Mesenchymal stem cell (in vitro differentiated cells and primary cell): ENCODE data around the gene CAND2.

ENCODE experiments used
- DNase-seq: peaks from one replicate; pipeline ENCODE4 v3.0.0-alpha.2; 2013
- H2AFZ ChIP-seq: one replicate; pipeline ENCODE4 v1.6.1; 2013; ENCODE audit warnings: low read depth, mild to moderate bottlenecking, control low read depth, inconsistent platforms, low read length, moderate library complexity
- H2AK5ac ChIP-seq: 2 replicates; pipeline ENCODE4 v1.6.1; 2013; ENCODE audit warnings: low read length, moderate library complexity, mild to moderate bottlenecking, inconsistent platforms; ENCODE audit not compliant: severe bottlenecking
- H2BK120ac ChIP-seq: one replicate; pipeline ENCODE4 v1.6.1; 2013; ENCODE audit warnings: low read depth, mild to moderate bottlenecking, inconsistent platforms, low read length, moderate library complexity
- H2BK12ac ChIP-seq, 2 experiments: one replicate each; pipeline ENCODE4 v1.6.1; 2013; ENCODE audit warnings: inconsistent platforms in 2 of 2, low read length in 2 of 2, mild to moderate bottlenecking in 2 of 2, moderate library complexity in 2 of 2, control low read depth in 1 of 2
- H2BK15ac ChIP-seq: one replicate; pipeline ENCODE4 v1.6.1; 2013; ENCODE audit warnings: mild to moderate bottlenecking, low read depth, inconsistent platforms; ENCODE audit not compliant: poor library complexity, severe bottlenecking
- H2BK5ac ChIP-seq: 2 replicates; pipeline ENCODE4 v1.6.1; 2013; ENCODE audit warnings: low read depth, mild to moderate bottlenecking, low read length, control low read depth, inconsistent platforms; ENCODE audit not compliant: poor library complexity, severe bottlenecking
- H3K14ac ChIP-seq, 2 experiments: one replicate each; pipeline ENCODE4 v1.6.1; 2013; ENCODE audit warnings: inconsistent platforms in 2 of 2, low read length in 2 of 2, control low read depth in 1 of 2, mild to moderate bottlenecking in 1 of 2, moderate library complexity in 1 of 2
- H3K18ac ChIP-seq, 2 experiments: one replicate each; pipeline ENCODE4 v1.6.1; 2013; ENCODE audit warnings: inconsistent platforms in 2 of 2, low read length in 2 of 2, control low read depth in 1 of 2, low read depth in 1 of 2, mild to moderate bottlenecking in 1 of 2
- H3K23ac ChIP-seq, 2 experiments: one replicate each; pipeline ENCODE4 v1.6.1; 2013; ENCODE audit warnings: inconsistent platforms in 2 of 2, low read length in 2 of 2, mild to moderate bottlenecking in 2 of 2, moderate library complexity in 2 of 2, control low read depth in 1 of 2
- H3K27ac ChIP-seq: 2 replicates; pipeline ENCODE4 v1.5.1; 2013; ENCODE audit warnings: mild to moderate bottlenecking, moderate library complexity, low read length, control low read depth, inconsistent platforms; ENCODE audit not compliant: poor library complexity, severe bottlenecking
- H3K27me3 ChIP-seq, 2 experiments: 2 replicates each; pipeline versions ENCODE4 v1.6.1 to v1.7.0; 2013; ENCODE audit warnings: low read length in 2 of 2, mild to moderate bottlenecking in 2 of 2, moderate library complexity in 2 of 2, control low read depth in 1 of 2, inconsistent platforms in 1 of 2; ENCODE audit not compliant: control insufficient read depth in 1 of 2, insufficient read depth in 1 of 2
- H3K36me3 ChIP-seq, 2 experiments: 2 replicates each; pipeline versions ENCODE4 v1.6.1 to v1.7.0; 2013; ENCODE audit warnings: low read length in 2 of 2, control low read depth in 1 of 2, inconsistent platforms in 1 of 2, low read depth in 1 of 2, mild to moderate bottlenecking in 1 of 2; ENCODE audit not compliant: insufficient read depth in 2 of 2, control insufficient read depth in 1 of 2
- H3K4ac ChIP-seq, 2 experiments: one replicate each; pipeline ENCODE4 v1.6.1; 2013; ENCODE audit warnings: inconsistent platforms in 2 of 2, low read length in 2 of 2, mild to moderate bottlenecking in 2 of 2, moderate library complexity in 2 of 2, control low read depth in 1 of 2, low read depth in 1 of 2
- H3K4me1 ChIP-seq: 2 replicates; pipeline ENCODE4 v1.6.1; 2013; ENCODE audit warnings: low read depth, low read length, control low read depth; ENCODE audit not compliant: control insufficient read depth, insufficient read depth
- H3K4me2 ChIP-seq: 2 replicates; pipeline ENCODE4 v1.6.1; 2013; ENCODE audit warnings: low read length, mild to moderate bottlenecking, inconsistent platforms; ENCODE audit not compliant: poor library complexity, severe bottlenecking
- H3K4me3 ChIP-seq, 2 experiments: 2 replicates each; pipeline versions ENCODE4 v1.5.1 to v1.7.0; 2013; ENCODE audit warnings: low read length in 2 of 2, mild to moderate bottlenecking in 2 of 2, control low read depth in 1 of 2, low read depth in 1 of 2; ENCODE audit not compliant: insufficient read depth in 1 of 2
- H3K79me1 ChIP-seq: replicated peaks from 2 replicates; pipeline ENCODE4 v1.6.1; 2013; ENCODE audit warnings: mild to moderate bottlenecking, control low read depth, low read length, inconsistent platforms; ENCODE audit not compliant: poor library complexity, severe bottlenecking
- H3K9ac ChIP-seq: 2 replicates; pipeline ENCODE4 v1.7.0; 2013; ENCODE audit warnings: mild to moderate bottlenecking, low read length, moderate library complexity
- H3K9me3 ChIP-seq: 2 replicates; pipeline ENCODE4 v1.7.0; 2013; ENCODE audit warnings: mild to moderate bottlenecking, low read length; ENCODE audit not compliant: control insufficient read depth
- H4K8ac ChIP-seq: one replicate; pipeline ENCODE4 v1.6.1; 2013; ENCODE audit warnings: inconsistent platforms, mild to moderate bottlenecking, low read length, moderate library complexity
- H4K91ac ChIP-seq: one replicate; pipeline ENCODE4 v1.6.1; 2013; ENCODE audit warnings: mild to moderate bottlenecking, low read length, inconsistent platforms
- WGBS: methylation state at CpG from one replicate; pipeline ENCODE4 v1.1.7; 2013; ENCODE audit warnings: mixed read lengths; 5-methylcytosine and 5-hydroxymethylcytosine counted together

CAND2 gene

DNA sequence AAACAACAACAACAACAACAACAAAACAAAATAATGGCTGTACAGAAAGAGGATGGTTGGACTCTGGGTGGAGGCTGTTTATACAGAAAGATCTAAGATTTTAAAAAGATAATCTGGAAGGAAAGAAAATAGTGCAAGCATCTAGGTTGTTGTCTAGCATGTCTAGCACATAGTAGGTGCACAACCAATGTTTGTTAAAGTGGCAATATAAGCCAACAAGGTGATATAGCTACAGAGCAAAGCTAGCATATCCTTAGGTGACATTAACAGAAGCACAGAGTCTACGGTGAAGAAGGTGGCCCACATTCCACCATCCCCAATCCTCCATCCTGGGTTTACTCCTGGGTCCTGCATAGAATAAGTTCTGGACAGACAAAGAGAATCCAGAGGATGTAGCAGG is 42.2 kb upstream of the CAND2 start:
- no peaks in the 10 kb centered on the region for H3K9me3 ChIP-seq
- no peak overlapping the region for H4K8ac ChIP-seq
- H2BK15ac ChIP-seq, result no peak overlapping the region
- H3K27ac ChIP-seq, result no peak overlapping the region
- no peak overlapping the region for H3K14ac ChIP-seq
- no peaks in the 10 kb centered on the region for H3K36me3 ChIP-seq
- H2BK5ac ChIP-seq, result no peak overlapping the region
- no peak overlapping the region for H2BK120ac ChIP-seq
- H3K4me2 ChIP-seq, result no peak overlapping the region
- H3K4me3 ChIP-seq, result no peak overlapping the region
- no peak overlapping the region for H2AFZ ChIP-seq
- WGBS, result 100% methylated on average over 1 of the region's 1 CpG
- no peak overlapping the region for H2BK12ac ChIP-seq
- DNase-seq, result no peak
- no peak overlapping the region for H3K9ac ChIP-seq
- H3K4me1 ChIP-seq, result peaks cover 14% of the 10 kb centered on the region
- H2AK5ac ChIP-seq, result peak overlapping the region; percentile 49
- H3K4ac ChIP-seq, result no peak overlapping the region
- no peak overlapping the region for H3K23ac ChIP-seq
- H3K27me3 ChIP-seq, result peaks cover 0 to 18% of the 10 kb centered on the region in 2 experiments
- no peak overlapping the region for H3K18ac ChIP-seq
- H4K91ac ChIP-seq, result no peak overlapping the region
- no peaks in the 10 kb centered on the region for H3K79me1 ChIP-seq

DNA sequence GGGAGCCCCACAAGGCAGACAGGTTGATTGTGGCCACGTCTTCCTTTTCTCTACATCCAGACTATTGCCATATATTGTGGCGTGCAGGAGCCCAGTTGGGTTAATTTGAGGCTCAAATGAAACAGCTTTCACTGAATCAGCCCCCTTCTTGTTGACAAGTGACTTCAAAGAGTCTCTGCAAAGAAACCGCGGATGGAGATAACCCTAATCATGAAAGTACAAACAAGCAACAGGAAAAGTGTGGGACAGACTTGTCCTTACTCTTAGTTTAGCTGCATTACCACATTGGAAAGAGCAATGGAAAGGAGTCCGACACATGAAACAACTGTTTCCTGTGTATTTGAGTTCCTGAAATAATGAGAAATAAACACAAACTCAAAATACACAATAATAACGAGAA is 40.7 kb upstream of the CAND2 start:
- no peak overlapping the region for H4K8ac ChIP-seq
- no peak overlapping the region for H2BK12ac ChIP-seq
- H3K23ac ChIP-seq, result no peak overlapping the region
- H2BK5ac ChIP-seq, result no peak overlapping the region
- no peak for DNase-seq
- H3K4me2 ChIP-seq, result no peak overlapping the region
- no peaks in the 10 kb centered on the region for H3K9me3 ChIP-seq
- no peak overlapping the region for H3K4ac ChIP-seq
- no peaks in the 10 kb centered on the region for H3K79me1 ChIP-seq
- no peak overlapping the region for H3K27ac ChIP-seq
- no peak overlapping the region for H2BK120ac ChIP-seq
- no peaks in the 10 kb centered on the region for H3K36me3 ChIP-seq
- peaks cover 0 to 18% of the 10 kb centered on the region in 2 experiments for H3K27me3 ChIP-seq
- WGBS, result 94% methylated on average over 3 of the region's 6 CpGs
- no peak overlapping the region for H3K18ac ChIP-seq
- H2BK15ac ChIP-seq, result no peak overlapping the region
- no peak overlapping the region for H4K91ac ChIP-seq
- peaks cover 25% of the 10 kb centered on the region for H3K4me1 ChIP-seq
- H3K4me3 ChIP-seq, result no peak overlapping the region
- H2AK5ac ChIP-seq, result peak overlapping the region; percentile 16
- H3K14ac ChIP-seq, result no peak overlapping the region
- H2AFZ ChIP-seq, result no peak overlapping the region
- H3K9ac ChIP-seq, result no peak overlapping the region

DNA sequence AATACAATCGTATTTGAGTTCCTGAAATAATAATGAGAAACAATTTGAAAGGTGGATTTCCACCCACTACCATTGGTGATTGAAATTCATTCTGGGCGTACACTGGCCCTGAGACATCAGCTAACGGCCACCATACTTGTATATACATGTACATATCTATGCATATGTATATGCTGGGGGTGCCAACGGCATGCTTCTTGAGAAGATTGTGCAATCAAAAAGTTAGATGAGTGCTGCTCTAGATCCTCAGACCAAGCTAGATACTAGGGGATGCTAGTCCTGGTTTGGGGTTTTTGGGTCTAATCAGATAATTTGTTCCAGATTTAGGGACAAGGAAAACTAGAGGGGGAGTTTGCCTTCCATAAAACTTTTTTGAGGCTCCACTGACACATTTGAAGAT is 40.3 kb upstream of the CAND2 start:
- Histone ChIP-seq H3K36me3 (no peaks in the 10 kb centered on the region), H3K14ac (no peak overlapping the region), H2BK120ac (no peak overlapping the region), H2BK15ac (no peak overlapping the region), H3K4me2 (no peak overlapping the region), H2AK5ac (no peak overlapping the region), H3K23ac (no peak overlapping the region), H3K4ac (no peak overlapping the region), H2AFZ (no peak overlapping the region), H4K91ac (no peak overlapping the region), H3K27me3 (peaks cover 0 to 21% of the 10 kb centered on the region in 2 experiments), H2BK5ac (no peak overlapping the region), H3K4me3 (no peak overlapping the region), H3K79me1 (no peaks in the 10 kb centered on the region), H3K4me1 (peaks cover 29% of the 10 kb centered on the region), H2BK12ac (no peak overlapping the region), H3K9me3 (no peaks in the 10 kb centered on the region), H3K27ac (no peak overlapping the region), H4K8ac (no peak overlapping the region), H3K18ac (no peak overlapping the region), H3K9ac (no peak overlapping the region)
- 76% methylated on average over 2 of the region's 4 CpGs for whole genome bisulfite sequencing
- DNase-seq, result no peak

DNA sequence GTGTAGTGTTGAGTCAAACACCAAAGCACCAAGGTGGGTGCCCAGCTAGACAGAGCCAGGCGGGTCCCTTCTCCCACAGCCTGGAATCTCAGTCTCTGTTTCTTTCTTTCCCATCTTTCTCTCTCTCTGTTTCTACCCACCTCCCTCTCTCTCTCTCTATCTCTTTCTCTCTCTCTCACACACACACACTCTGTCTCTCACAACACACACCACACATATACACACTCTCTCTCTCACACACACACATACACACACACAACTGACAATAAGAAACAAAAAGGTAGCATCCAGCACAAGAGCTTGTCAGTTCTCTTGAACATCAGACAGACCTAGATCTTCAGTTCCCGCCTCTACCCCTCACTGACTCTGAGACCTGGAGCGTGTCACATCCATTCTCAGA is 39.8 kb upstream of the CAND2 start:
- Histone ChIP-seq H2BK5ac (no peak overlapping the region), H3K27ac (no peak overlapping the region), H3K27me3 (peaks cover 0 to 21% of the 10 kb centered on the region in 2 experiments), H3K4me1 (peaks cover 31% of the 10 kb centered on the region), H4K8ac (no peak overlapping the region), H2BK120ac (no peak overlapping the region), H3K23ac (no peak overlapping the region), H3K4me2 (no peak overlapping the region), H3K36me3 (no peaks in the 10 kb centered on the region), H3K18ac (no peak overlapping the region), H3K79me1 (no peaks in the 10 kb centered on the region), H3K4ac (no peak overlapping the region), H3K9me3 (no peaks in the 10 kb centered on the region), H3K9ac (no peak overlapping the region), H2AFZ (no peak overlapping the region), H3K4me3 (no peak overlapping the region), H2BK12ac (no peak overlapping the region), H3K14ac (no peak overlapping the region), H2BK15ac (no peak overlapping the region), H4K91ac (no peak overlapping the region), H2AK5ac (no peak overlapping the region)
- no peak for DNase-seq
- WGBS, result 92% methylated on average over 3 of the region's 3 CpGs
